ENCODE data around the gene KIZ. TPM values are rescaled to one million over a fixed set of nuclear protein-coding genes. Genes with fewer than 3 reads are reported as not detected.

KIZ gene
- total RNA-seq, 2 experiments from 2014 or later = 11.3 to 13.0 TPM

GRCh38 chr20:21174516-21175239, 48.8 kb downstream of the KIZ start:
- CTCF ChIA-PET = no interaction called here
- Mint-ChIP-seq H3K36me3 (ENCODE audit: low read depth) (peaks cover 16% of the 10 kb centered on the region), H3K4me3 (no peak overlapping the region), H3K27me3 (ENCODE audit: low read depth) (no peaks in the 10 kb centered on the region), H3K27ac (no peak overlapping the region), H3K4me1 (ENCODE audit: low read depth) (peaks cover 18% of the 10 kb centered on the region), H3K9me3 (peaks cover 9% of the 10 kb centered on the region)
- DNase-seq = no peak
- intact Hi-C loops (cut with micrococcal nuclease) = no loop called here

DNA sequence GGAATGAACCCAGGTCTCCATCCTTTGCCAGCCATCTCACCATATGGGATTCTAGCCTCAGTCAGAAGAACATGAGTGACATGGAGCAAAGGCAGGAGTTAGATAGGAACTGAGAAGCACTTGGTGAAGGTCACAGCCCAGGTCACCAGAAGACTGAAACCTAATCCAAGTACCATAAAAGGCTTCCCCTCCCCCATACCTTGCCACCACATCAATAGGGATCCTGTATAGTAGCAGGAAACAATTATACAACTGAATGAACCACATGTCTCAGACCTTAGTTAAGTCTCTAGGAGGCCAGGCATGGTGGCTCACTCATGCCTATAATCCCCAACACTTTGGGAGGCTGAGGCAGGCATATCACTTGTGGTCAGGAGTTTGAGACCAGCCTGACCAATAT, 49.6 kb downstream of the KIZ start:
- CTCF ChIA-PET = no interaction called here
- H3K9me3 Mint-ChIP-seq = peaks cover 9% of the 10 kb centered on the region
- peak; percentile 38 for DNase-seq

GRCh38 chr20:21177767-21178166, 51.9 kb downstream of the KIZ start:
- Mint-ChIP-seq H3K9me3 (peaks cover 9% of the 10 kb centered on the region), H3K27ac (no peak overlapping the region), H3K36me3 (ENCODE audit: low read depth) (peaks cover 14% of the 10 kb centered on the region), H3K4me3 (no peak overlapping the region), H3K4me1 (ENCODE audit: low read depth) (peaks cover 18% of the 10 kb centered on the region), H3K27me3 (ENCODE audit: low read depth) (no peaks in the 10 kb centered on the region)
- intact Hi-C loops (cut with micrococcal nuclease) = no loop called here
- CTCF ChIA-PET = no interaction called here
- no peak for DNase-seq

More for the DNA sequence above, 49.6 kb downstream of the KIZ start:
- Mint-ChIP-seq H3K27me3 (ENCODE audit: low read depth) (no peaks in the 10 kb centered on the region), H3K36me3 (ENCODE audit: low read depth) (peaks cover 16% of the 10 kb centered on the region), H3K27ac (no peak overlapping the region), H3K4me3 (no peak overlapping the region), H3K4me1 (ENCODE audit: low read depth) (peaks cover 18% of the 10 kb centered on the region)
- intact Hi-C loops (cut with micrococcal nuclease) = no loop called here

DNA sequence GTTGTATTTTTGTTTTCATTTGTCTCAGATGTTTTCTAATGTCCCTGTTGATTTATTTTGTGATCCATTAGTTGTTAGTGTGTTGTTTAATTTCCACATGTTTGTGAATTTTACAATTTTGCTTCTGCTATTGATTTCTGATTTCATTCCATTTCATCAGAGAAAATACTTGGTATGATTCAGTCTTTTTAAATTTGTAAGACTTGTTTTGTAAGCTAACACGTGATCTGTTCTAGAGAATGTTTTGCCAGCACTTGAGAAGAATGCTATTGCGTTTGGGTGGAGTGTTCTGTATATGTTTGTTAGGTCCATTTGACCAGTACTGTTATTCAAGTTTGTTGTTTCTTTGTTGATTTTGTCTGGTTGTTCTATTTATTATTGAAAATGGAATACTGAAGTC, 53.9 kb downstream of the KIZ start:
- H3K4me1 Mint-ChIP-seq (ENCODE audit: low read depth) = peaks cover 14% of the 10 kb centered on the region
- CTCF ChIA-PET = no interaction called here
- H3K36me3 Mint-ChIP-seq (ENCODE audit: low read depth) = peaks cover 14% of the 10 kb centered on the region
- no peaks in the 10 kb centered on the region for H3K27me3 Mint-ChIP-seq (ENCODE audit: low read depth)
- H3K9me3 Mint-ChIP-seq = peaks cover 9% of the 10 kb centered on the region
- intact Hi-C loops (cut with micrococcal nuclease) = no loop called here
- no peak for DNase-seq
- no peak overlapping the region for H3K27ac Mint-ChIP-seq
- no peak overlapping the region for H3K4me3 Mint-ChIP-seq

DNA sequence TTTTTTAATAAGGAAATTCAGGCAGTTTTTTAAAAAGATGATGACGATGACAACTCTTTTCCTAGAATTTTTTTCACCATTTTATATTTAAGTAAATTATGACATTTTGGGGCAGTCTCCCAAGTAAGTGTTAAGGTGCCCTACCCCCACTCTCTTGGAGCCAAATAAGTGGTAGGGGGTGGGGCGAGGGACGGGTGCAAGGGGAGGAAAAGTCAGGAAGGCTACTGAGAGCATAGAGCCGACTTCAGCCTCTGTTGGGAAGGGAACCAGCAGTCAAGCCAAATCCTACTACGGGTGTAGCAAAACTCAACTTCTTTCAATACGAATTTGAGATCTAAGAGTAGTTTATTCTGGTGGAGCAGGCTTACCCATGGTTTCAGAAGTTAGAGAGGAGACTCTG, 54.4 kb downstream of the KIZ start:
- no peak overlapping the region for H3K4me3 Mint-ChIP-seq
- no peaks in the 10 kb centered on the region for H3K27me3 Mint-ChIP-seq (ENCODE audit: low read depth)
- peaks cover 10% of the 10 kb centered on the region for H3K4me1 Mint-ChIP-seq (ENCODE audit: low read depth)
- H3K9me3 Mint-ChIP-seq = peaks cover 9% of the 10 kb centered on the region
- H3K36me3 Mint-ChIP-seq (ENCODE audit: low read depth) = peaks cover 14% of the 10 kb centered on the region
- H3K27ac Mint-ChIP-seq = no peak overlapping the region
- DNase-seq = no peak
- CTCF ChIA-PET = interaction anchor here (0.5 kb wide), 1 partner anchor 14 kb away, joined by 3 read pairs; no protein-coding TSS in a partner anchor
- intact Hi-C loops (cut with micrococcal nuclease) = no loop called here

DNA sequence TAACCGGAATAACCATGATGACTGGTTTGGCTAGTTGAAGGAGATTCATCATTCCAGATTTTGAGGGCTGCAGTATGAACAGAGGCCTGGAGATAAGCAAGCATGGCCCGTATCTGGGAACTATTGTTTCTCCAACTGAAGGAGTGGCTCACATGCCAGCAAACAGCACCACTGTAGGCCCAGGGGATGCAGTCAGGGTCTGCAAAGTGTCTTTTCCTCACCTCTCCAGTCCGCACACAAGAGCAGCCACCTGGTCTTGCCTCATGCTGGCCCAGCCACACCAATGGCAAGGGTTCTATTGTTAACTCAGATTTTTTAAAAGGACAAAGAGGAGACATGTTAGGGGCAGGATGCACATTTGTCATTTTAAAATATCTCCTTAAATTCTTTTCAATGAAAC, 55.1 kb downstream of the KIZ start:
- intact Hi-C loops (cut with micrococcal nuclease) = no loop called here
- Mint-ChIP-seq H3K4me3 (no peak overlapping the region), H3K27ac (no peak overlapping the region), H3K36me3 (ENCODE audit: low read depth) (peaks cover 14% of the 10 kb centered on the region), H3K9me3 (peaks cover 9% of the 10 kb centered on the region), H3K27me3 (ENCODE audit: low read depth) (no peaks in the 10 kb centered on the region), H3K4me1 (ENCODE audit: low read depth) (peaks cover 4% of the 10 kb centered on the region)
- no peak for DNase-seq
- CTCF ChIA-PET = no interaction called here

DNA sequence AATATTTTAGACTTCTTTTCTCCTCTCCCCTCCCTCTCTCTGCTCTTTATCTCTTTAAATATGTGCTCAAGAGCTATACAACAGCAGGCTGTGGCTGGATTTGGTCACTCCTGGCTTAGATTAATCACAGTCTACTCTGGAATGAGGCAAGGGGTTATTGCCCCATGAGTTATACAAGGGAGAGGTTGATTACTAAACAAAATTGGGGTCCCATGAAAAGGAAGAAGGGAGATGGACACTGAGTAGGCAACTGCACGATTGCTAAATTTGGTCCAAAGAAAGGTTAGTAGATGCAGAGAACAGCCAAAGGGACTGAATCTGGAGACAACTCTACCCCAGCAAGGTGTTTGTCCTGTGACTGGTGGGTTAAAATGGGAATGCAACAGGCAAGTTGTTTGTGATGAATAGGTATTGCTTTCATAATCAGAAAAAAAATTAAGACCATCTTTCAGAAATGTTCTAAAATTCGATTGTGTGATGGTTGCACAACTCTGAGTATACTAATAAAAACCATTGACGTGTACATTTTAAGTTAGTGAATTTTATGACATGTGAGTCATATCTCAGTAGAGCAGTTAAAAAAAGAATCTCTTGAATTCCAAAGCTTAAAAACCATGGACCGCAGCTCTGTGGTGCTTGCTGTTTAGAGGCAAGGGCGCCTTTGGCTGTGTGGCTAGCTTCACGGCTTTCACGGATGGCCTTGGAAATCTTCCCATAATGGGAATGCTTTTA, 57.1 kb downstream of the KIZ start:
- peaks cover 4% of the 10 kb centered on the region for H3K4me1 Mint-ChIP-seq (ENCODE audit: low read depth)
- no peak overlapping the region for H3K4me3 Mint-ChIP-seq
- intact Hi-C loops (cut with micrococcal nuclease) = no loop called here
- H3K36me3 Mint-ChIP-seq (ENCODE audit: low read depth) = peaks cover 6% of the 10 kb centered on the region
- H3K27me3 Mint-ChIP-seq (ENCODE audit: low read depth) = no peaks in the 10 kb centered on the region
- H3K9me3 Mint-ChIP-seq = no peaks in the 10 kb centered on the region
- CTCF ChIA-PET = interaction anchor here (0.7 to 1.1 kb wide), 2 partner anchors 43 to 322 kb away, joined by 3 to 4 read pairs; no protein-coding TSS in a partner anchor
- no peak for DNase-seq
- H3K27ac Mint-ChIP-seq = no peak overlapping the region

GRCh38 chr20:21183722-21184121, 57.8 kb downstream of the KIZ start:
- no peak overlapping the region for H3K27ac Mint-ChIP-seq
- no peaks in the 10 kb centered on the region for H3K27me3 Mint-ChIP-seq (ENCODE audit: low read depth)
- no peak for DNase-seq
- no peaks in the 10 kb centered on the region for H3K9me3 Mint-ChIP-seq
- intact Hi-C loops (cut with micrococcal nuclease) = no loop called here
- no peak overlapping the region for H3K4me3 Mint-ChIP-seq
- CTCF ChIA-PET = interaction anchor here (0.7 kb wide), 1 partner anchor 44 kb away, joined by 3 read pairs; no protein-coding TSS in a partner anchor
- peaks cover 6% of the 10 kb centered on the region for H3K36me3 Mint-ChIP-seq (ENCODE audit: low read depth)
- H3K4me1 Mint-ChIP-seq (ENCODE audit: low read depth) = peaks cover 2% of the 10 kb centered on the region

GRCh38 chr20:21184819-21185218, 58.9 kb downstream of the KIZ start:
- no peaks in the 10 kb centered on the region for H3K27me3 Mint-ChIP-seq (ENCODE audit: low read depth)
- CTCF ChIA-PET = no interaction called here
- H3K27ac Mint-ChIP-seq = no peak overlapping the region
- no peaks in the 10 kb centered on the region for H3K9me3 Mint-ChIP-seq
- no peak overlapping the region for H3K4me3 Mint-ChIP-seq
- DNase-seq = no peak
- no peaks in the 10 kb centered on the region for H3K4me1 Mint-ChIP-seq (ENCODE audit: low read depth)
- intact Hi-C loops (cut with micrococcal nuclease) = no loop called here
- peaks cover 5% of the 10 kb centered on the region for H3K36me3 Mint-ChIP-seq (ENCODE audit: low read depth)

GRCh38 chr20:21185849-21186248, 60.0 kb downstream of the KIZ start:
- H3K27me3 Mint-ChIP-seq (ENCODE audit: low read depth) = no peaks in the 10 kb centered on the region
- no peak overlapping the region for H3K4me3 Mint-ChIP-seq
- no peaks in the 10 kb centered on the region for H3K9me3 Mint-ChIP-seq
- H3K36me3 Mint-ChIP-seq (ENCODE audit: low read depth) = peaks cover 4% of the 10 kb centered on the region
- H3K4me1 Mint-ChIP-seq (ENCODE audit: low read depth) = no peaks in the 10 kb centered on the region
- DNase-seq = no peak
- H3K27ac Mint-ChIP-seq = no peak overlapping the region
- intact Hi-C loops (cut with micrococcal nuclease) = no loop called here
- CTCF ChIA-PET = no interaction called here

DNA sequence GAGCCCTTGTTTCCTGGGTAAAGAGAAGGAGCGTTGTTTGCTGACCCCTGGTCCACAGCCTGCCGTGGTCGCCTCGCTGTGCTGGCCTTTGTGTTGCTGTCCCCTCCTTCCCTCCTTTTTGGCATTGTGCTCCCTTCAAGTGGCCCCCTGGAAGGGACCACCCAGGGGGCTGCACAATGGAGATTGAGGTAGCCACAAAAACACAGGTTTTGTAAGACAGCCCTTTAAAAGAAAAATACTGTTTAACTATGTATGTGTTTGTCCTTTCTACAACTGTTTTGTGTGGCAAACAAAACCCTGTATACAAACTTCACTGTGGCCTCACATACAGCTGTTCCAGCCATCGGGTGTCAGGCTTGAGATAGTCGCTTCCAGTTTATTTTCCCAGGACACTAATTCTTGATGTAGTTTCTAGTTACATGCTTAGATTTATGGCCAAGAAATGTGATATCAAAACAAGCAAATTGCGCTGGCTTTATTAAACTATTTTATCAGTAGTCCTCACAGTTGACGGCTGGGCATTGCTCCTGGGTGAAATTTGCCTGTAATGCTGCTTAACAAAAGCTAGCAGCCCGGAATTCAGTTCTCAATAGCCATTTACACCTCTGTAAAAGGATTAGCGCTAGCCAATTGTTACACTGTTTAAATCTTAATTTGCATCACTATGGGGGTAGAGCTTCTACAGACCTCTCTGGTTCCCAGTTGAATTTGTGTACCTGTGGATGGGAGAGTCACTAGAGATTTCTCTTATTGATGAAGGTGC, 64.1 kb downstream of the KIZ start:
- Mint-ChIP-seq H3K4me3 (no peak overlapping the region), H3K9me3 (no peaks in the 10 kb centered on the region), H3K27me3 (ENCODE audit: low read depth) (no peaks in the 10 kb centered on the region), H3K4me1 (ENCODE audit: low read depth) (no peaks in the 10 kb centered on the region), H3K27ac (no peak overlapping the region), H3K36me3 (ENCODE audit: low read depth) (peaks cover 1% of the 10 kb centered on the region)
- DNase-seq = no peak
- CTCF ChIA-PET = no interaction called here
- intact Hi-C loops (cut with micrococcal nuclease) = no loop called here

DNA sequence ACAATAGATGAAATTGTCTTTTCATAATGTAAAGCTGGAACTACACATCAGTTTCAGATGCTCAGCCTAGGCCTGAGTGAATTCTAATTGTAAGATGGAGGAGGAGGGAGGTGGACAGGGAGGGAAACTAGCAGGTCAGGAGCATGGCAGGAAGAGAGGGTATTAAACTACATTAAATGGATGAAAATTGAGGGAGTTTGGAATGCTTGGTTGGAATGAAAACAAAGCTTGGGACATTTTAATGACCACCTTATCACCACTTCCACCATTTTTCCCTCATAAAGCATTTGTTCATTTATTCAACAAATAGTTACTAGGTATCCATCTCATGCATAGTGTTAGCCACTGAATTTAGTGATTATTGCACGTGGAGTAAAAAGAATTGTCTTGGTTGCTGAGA, 65.0 kb downstream of the KIZ start:
- CTCF ChIA-PET = no interaction called here
- intact Hi-C loops (cut with micrococcal nuclease) = no loop called here
- no peak overlapping the region for H3K4me3 Mint-ChIP-seq
- no peak for DNase-seq
- peaks cover 1% of the 10 kb centered on the region for H3K36me3 Mint-ChIP-seq (ENCODE audit: low read depth)
- H3K27me3 Mint-ChIP-seq (ENCODE audit: low read depth) = no peaks in the 10 kb centered on the region
- no peak overlapping the region for H3K27ac Mint-ChIP-seq
- no peaks in the 10 kb centered on the region for H3K4me1 Mint-ChIP-seq (ENCODE audit: low read depth)
- no peaks in the 10 kb centered on the region for H3K9me3 Mint-ChIP-seq

All from activated naive CD4-positive, alpha-beta T cell treated with anti-CD3 and anti-CD28 coated beads for 36 hours (primary cell).